ENCODE data around the gene MPP1.

MPP1 gene

DNA sequence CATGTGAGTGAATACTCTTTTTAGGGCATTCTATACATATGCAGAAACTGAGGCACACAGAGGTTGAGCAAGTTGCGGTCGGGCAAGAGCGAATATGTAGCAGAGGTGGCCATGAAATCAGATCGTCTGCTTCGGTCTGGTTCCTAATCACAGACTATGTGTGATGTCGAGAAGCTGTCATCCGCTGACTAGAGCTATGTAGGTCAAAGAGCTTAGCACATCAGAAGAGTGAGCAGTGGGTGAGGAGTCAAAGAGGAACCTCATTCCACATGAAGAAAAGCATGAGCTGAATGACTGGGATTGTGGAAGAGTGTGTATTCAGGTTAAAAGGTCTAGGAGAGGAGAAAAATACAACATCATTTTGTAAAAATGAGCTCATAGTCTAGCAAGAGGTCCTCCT, 73.4 kb downstream of the MPP1 start:
- DNase-seq (ENCODE audit: low spot score) = no peak

DNA sequence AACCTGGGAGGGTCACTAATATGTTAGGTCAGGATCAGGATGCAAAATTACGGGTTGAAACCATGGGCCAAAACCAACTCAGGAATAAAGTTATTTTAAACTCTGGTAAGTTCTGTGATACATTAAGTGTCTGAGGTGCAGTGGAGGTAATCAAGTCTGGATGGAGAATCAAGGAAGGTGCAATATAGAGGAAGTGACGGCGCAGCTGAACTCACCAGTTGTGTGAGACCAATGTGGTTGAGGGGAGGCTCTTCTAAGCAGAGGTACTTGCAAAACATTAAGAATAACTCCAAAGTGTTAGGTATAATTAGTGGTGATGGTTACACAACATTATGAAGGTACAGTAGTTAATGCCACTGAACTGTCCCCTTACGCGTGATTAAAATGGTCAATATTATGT, 74.1 kb downstream of the MPP1 start:
- no peak for DNase-seq (ENCODE audit: low spot score)

DNA sequence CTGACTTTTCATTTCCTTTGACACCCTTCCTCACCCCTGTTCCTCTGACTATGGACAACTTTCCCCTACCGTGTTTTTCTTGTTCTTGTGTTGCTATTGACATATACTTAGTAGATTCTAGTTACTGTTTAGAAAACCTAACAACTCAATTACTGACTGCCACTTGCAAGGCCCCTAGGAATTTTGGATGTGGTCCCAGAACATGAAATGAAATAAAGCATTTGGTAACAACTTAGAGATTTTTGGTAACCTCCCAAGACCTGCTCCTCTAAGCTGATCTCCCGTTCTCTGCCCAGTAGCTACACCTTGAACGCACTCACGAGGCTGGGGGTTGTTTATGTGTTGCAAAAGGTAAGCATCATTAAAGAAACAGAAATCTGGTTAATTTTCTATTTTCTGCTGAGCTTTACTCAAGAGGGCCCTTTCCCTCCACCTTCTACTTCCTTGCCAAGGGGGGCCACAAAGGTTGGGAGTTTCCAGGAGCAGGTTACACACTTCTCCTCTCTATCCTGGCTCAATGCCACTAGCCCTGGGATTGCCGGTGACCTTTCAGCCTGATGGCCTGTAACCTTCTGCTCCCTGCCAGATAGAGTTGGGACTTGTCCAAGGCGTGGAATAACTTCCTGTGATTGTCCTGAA, 74.9 kb downstream of the MPP1 start:
- no peak for DNase-seq (ENCODE audit: low spot score)

DNA sequence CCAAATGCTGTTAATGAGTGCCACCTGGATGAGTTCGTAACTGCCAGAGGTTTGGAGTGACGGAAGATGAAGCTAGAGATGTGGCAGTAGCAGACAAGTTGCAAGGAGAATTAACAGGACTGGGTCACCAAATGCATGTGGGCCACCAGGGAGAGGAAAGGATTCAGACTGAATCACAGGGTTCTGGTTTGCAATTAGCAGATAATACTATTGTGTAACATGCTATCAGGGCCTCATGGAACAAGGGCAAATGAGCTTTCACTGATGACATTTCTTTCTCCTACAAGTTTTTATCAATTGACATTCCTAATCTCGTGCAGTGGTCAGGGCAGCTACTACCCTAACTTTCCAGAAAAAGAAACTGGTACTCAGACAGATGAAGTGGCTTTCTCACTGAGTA, 75.8 kb downstream of the MPP1 start:
- no peak for DNase-seq (ENCODE audit: low spot score)
